HG03045 (cell line): ENCODE results near the gene JHY.

ENCODE experiments used
- ATAC-seq: cut with Tn5 transposase; IDR thresholded peaks from one replicate; pipeline ENCODE4 v1.9.1; 2021; ENCODE audit warnings: mild to moderate bottlenecking, moderate library complexity; ENCODE audit not compliant: unreplicated experiment

JHY gene

GRCh38 chr11:122871302-122871701, 11.3 kb upstream of the JHY start:
- no peak for ATAC-seq

- no peak for ATAC-seq
Measured at GRCh38 chr11:122872046-122872445, 10.5 kb upstream of the JHY start.

GRCh38 chr11:122874991-122875390, 7.6 kb upstream of the JHY start:
- no peak for ATAC-seq

- ATAC-seq, result no peak
Measured at GRCh38 chr11:122877732-122878131, 4.8 kb upstream of the JHY start.

- no peak for ATAC-seq
Measured at GRCh38 chr11:122879785-122880184, 2.8 kb upstream of the JHY start.

GRCh38 chr11:122882857-122883645, 492 bp downstream of the JHY start:
- ATAC-seq, result no peak

- no peak for ATAC-seq
Measured at GRCh38 chr11:122883646-122883979, 1.1 kb downstream of the JHY start.

GRCh38 chr11:122888162-122888561, 5.6 kb downstream of the JHY start:
- no peak for ATAC-seq

- ATAC-seq, result no peak
Measured at GRCh38 chr11:122893131-122893530, 10.6 kb downstream of the JHY start.

- ATAC-seq, result no peak
Measured at GRCh38 chr11:122895563-122895962, 13.0 kb downstream of the JHY start.

GRCh38 chr11:122897606-122898210, 15.1 kb downstream of the JHY start:
- no peak for ATAC-seq

GRCh38 chr11:122898799-122899198, 16.2 kb downstream of the JHY start:
- no peak for ATAC-seq

- no peak for ATAC-seq
Measured at GRCh38 chr11:122900587-122901202, 18.1 kb downstream of the JHY start.

GRCh38 chr11:122902951-122903350, 20.4 kb downstream of the JHY start:
- no peak for ATAC-seq

GRCh38 chr11:122910775-122911174, 28.2 kb downstream of the JHY start:
- no peak for ATAC-seq

- ATAC-seq, result no peak
Measured at GRCh38 chr11:122917311-122917710, 34.8 kb downstream of the JHY start.

GRCh38 chr11:122918734-122919133, 36.2 kb downstream of the JHY start:
- no peak for ATAC-seq

GRCh38 chr11:122920579-122920978, 38.0 kb downstream of the JHY start:
- ATAC-seq, result no peak

- ATAC-seq, result no peak
Measured at GRCh38 chr11:122922893-122923292, 40.3 kb downstream of the JHY start.

- no peak for ATAC-seq
Measured at GRCh38 chr11:122923302-122923701, 40.7 kb downstream of the JHY start.

- no peak for ATAC-seq
Measured at GRCh38 chr11:122931510-122931909, 49.0 kb downstream of the JHY start.

GRCh38 chr11:122933416-122933815, 50.9 kb downstream of the JHY start:
- ATAC-seq, result no peak
